Measurements from ENCODE around the gene SMCO1.
"Not testable (repeated sequence)": the region's sequence is repeated elsewhere in the genome, so short reads cannot be mapped to it uniquely, and the experiment has no call there.

Gene SMCO1

GRCh38 chr3:196554205-196554604 is 39.1 kb upstream of the SMCO1 start:
- TF ChIP-seq, protein P1, sequence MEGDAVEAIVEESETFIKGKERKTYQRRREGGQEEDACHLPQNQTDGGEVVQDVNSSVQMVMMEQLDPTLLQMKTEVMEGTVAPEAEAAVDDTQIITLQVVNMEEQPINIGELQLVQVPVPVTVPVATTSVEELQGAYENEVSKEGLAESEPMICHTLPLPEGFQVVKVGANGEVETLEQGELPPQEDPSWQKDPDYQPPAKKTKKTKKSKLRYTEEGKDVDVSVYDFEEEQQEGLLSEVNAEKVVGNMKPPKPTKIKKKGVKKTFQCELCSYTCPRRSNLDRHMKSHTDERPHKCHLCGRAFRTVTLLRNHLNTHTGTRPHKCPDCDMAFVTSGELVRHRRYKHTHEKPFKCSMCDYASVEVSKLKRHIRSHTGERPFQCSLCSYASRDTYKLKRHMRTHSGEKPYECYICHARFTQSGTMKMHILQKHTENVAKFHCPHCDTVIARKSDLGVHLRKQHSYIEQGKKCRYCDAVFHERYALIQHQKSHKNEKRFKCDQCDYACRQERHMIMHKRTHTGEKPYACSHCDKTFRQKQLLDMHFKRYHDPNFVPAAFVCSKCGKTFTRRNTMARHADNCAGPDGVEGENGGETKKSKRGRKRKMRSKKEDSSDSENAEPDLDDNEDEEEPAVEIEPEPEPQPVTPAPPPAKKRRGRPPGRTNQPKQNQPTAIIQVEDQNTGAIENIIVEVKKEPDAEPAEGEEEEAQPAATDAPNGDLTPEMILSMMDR (conservative IDR thresholded peaks at IDR 0.05; ENCODE audit: low read depth), result no peak
- POLR2A ChIA-PET (ENCODE audit: low non-redundant PET), result no interaction called here
- CTCF ChIA-PET, result interaction anchor here (0.6 kb wide), 1 partner anchor 27 kb away, joined by 3 read pairs; no protein-coding TSS in a partner anchor
- no peak for DNase-seq (ENCODE audit: low spot score)
- H3K27ac ChIP-seq, result no peak overlapping the region

DNA sequence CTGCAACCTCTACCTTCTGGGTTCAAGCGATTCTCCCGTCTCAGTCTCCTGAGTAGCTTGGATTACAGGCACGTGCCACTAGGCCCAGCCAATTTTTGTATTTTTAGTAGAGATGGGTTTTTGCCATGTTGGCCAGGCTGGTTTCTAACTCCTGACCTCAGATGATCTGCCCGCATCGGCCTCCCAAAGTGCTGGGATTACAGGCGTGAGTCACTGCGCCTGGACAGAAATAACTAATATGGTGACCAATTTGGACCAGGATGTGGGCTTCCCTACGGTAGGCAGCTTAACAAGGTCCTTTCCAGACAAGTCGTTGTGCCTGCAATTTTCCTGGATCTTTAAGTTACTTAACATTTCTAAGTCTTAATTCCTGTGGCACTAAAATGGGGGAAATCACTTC is 38.4 kb upstream of the SMCO1 start:
- no peak for DNase-seq (ENCODE audit: low spot score)
- POLR2A ChIA-PET (ENCODE audit: low non-redundant PET), result no interaction called here
- CTCF ChIA-PET, result no interaction called here
- H3K27ac ChIP-seq, result no peak overlapping the region
- TF ChIP-seq, protein P1 (conservative IDR thresholded peaks at IDR 0.05; ENCODE audit: low read depth), result no peak

- TF ChIP-seq, protein P1 (conservative IDR thresholded peaks at IDR 0.05; ENCODE audit: low read depth), result no peak
- POLR2A ChIA-PET (ENCODE audit: low non-redundant PET), result no interaction called here
- DNase-seq (ENCODE audit: low spot score), result no peak
- H3K27ac ChIP-seq, result no peak overlapping the region
- CTCF ChIA-PET, result no interaction called here
These were observed 37.1 kb upstream of the SMCO1 start for GRCh38 chr3:196552253-196552652.

DNA sequence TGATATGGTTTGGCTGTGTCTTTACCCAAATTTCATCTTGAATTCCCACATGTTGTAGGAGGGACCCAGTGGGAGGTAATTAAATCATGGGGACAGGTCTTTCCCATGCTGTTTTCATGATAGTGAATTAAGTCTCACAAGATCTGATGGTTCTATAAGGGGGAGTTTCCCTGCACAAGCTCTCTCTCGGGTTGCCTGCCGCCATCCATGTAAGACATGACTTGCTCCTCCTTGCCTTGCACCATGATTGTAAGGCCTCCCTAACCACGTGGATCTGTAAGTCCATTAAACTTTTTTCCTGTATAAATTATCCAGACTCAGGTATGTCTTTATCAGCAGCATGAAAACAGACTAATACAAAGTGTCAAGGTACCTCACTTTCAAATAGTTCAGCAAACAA is 35.0 kb upstream of the SMCO1 start:
- H3K27ac ChIP-seq; DNase-seq (ENCODE audit: low spot score); CTCF ChIA-PET: not testable (repeated sequence)
- POLR2A ChIA-PET (ENCODE audit: low non-redundant PET), result interaction anchor here (0.5 kb wide), 1 partner anchor 18 kb away, joined by 4 read pairs; no protein-coding TSS in a partner anchor

DNA sequence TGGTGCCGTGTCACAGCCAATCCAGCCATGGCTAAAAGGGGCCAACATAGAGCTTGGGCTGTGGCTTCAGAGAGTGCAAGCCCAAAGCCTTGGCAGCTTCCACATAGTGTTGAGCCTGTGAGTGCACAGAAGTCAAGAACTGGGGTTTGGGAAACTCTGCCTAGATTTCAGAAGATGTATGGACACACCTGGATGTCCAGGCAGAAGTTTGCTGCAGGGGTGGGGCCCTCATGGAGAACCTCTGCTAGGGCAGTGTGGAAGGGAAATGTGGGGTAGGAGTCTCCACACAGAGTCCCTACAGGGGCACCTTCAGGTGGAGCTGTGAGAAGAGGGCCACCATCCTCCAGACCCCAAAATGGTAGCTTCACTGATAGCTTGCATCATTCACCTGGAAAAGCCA is 34.2 kb upstream of the SMCO1 start:
- H3K27ac ChIP-seq; DNase-seq (ENCODE audit: low spot score); POLR2A ChIA-PET (ENCODE audit: low non-redundant PET); CTCF ChIA-PET: not testable (repeated sequence)

DNA sequence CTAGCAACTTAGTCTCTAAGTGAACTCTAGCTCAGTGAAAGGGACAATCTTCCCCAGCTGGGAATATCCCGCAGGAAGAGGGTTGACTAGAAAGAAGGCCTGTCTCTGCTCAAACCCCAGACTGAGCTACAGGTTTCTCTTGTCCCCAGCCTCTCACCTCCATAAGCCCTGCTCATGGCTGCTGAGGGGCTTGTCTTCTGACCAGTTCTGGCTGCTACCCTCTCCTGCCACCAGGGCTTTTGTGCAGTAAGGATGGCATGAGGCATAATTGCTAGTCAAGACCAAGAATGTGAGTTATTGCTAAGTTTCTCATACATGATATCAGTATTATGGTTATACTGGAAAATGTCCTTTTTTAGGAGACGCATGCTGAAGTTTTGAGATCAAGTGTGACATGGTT is 31.9 kb upstream of the SMCO1 start:
- DNase-seq (ENCODE audit: low spot score), result no peak
- POLR2A ChIA-PET (ENCODE audit: low non-redundant PET), result no interaction called here
- TF ChIP-seq, protein P1 (conservative IDR thresholded peaks at IDR 0.05; ENCODE audit: low read depth), result no peak
- CTCF ChIA-PET, result interaction anchor here (0.9 kb wide), 1 partner anchor 19 kb away, joined by 5 read pairs; no protein-coding TSS in a partner anchor
- H3K27ac ChIP-seq, result no peak overlapping the region

- no peak overlapping the region for H3K27ac ChIP-seq
- ChIA-PET POLR2A (ENCODE audit: low non-redundant PET) (no interaction called here), CTCF (no interaction called here)
- DNase-seq (ENCODE audit: low spot score), result no peak
- TF ChIP-seq, protein P1 (conservative IDR thresholded peaks at IDR 0.05; ENCODE audit: low read depth), result no peak
These were observed 31.4 kb upstream of the SMCO1 start for GRCh38 chr3:196546537-196546936.

- TF ChIP-seq, protein P1 (conservative IDR thresholded peaks at IDR 0.05; ENCODE audit: low read depth), result no peak
- CTCF ChIA-PET, result no interaction called here
- no peak for DNase-seq (ENCODE audit: low spot score)
- POLR2A ChIA-PET (ENCODE audit: low non-redundant PET), result no interaction called here
- H3K27ac ChIP-seq, result no peak overlapping the region
These were observed 29.4 kb upstream of the SMCO1 start for GRCh38 chr3:196544491-196544992.
